Measurements from ENCODE around the gene GTF2IRD2.
"Not testable (repeated sequence)": the region's sequence is repeated elsewhere in the genome, so short reads cannot be mapped to it uniquely, and the experiment has no call there.

The GTF2IRD2 gene

DNA sequence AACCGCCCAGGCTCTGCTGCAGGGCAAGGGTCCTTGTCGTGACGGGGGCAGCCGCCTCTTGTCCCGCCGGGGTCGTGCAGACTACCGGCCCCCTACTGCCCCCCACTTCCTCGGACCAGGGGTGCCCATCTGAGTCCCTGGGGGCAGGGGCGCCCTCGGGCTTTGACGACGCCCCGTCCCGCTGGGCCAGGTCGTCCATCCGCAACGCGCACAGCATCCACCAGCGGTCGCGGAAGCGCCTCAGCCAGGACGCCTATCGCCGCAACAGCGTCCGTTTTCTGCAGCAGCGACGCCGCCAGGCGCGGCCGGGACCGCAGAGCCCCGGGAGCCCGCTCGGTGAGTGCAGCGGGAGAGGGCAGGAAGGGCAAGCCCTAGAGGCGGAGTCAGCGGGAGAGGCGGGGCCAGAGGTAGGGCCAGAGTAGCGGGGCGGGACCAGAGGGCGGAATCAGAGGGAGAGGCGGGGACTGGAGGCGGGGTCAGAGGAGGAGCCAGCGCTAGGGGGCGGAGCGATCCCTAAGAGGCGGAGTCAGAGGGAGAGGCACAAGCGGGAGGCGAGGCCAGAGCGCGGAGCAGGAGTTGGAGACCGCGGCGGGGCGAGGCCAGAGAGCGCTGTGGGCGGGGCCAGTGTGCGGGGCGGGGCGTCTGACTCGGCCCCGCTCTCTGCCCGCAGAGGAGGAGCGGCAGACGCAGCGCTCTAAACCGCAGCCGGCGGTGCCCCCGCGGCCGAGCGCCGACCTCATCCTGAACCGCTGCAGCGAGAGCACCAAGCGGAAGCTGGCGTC is 62.8 kb downstream of the GTF2IRD2 start:
- DNase-seq (ENCODE audit: low read depth), result peak; percentile 73

DNA sequence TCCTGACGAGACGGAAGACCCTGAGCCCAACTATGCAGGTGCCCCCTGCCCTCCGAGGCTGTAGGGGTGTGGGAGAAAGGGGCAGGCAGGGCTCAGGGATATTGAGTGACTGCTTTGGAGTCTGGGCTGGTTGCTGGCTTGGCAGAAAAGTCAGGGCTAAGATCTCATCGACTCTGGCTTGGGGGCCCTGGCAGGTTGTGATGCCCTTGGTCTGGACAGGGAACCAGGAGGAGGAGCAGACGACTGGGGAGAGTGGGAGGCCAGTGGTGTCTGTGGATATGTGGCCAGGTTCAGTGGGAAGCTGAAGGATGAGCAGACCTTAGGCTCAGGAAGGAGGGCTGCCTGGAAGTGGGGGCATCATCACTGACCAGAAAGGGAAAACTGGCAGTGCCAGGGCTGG is 67.8 kb downstream of the GTF2IRD2 start:
- DNase-seq (ENCODE audit: low read depth), result not testable (repeated sequence)

DNA sequence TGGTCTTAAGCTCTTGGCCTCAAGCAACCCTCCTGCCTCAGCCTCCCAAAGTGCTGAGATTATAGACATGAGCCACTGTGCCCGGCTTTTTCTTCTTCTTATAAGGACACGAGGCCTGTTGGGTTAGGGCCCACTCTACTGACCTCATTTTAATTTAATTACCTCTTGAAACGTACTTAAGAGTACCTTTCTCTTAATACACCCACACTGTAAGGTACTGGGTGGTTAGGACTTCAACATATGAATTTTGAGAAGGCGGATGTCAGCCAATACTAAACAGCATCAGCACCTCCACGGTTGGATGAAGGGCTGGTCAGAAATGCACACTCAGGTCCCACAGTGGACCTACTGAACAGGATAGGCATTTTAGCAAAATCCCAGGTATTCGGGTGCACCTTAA is 69.7 kb downstream of the GTF2IRD2 start:
- not testable (repeated sequence) for DNase-seq (ENCODE audit: low read depth)

DNA sequence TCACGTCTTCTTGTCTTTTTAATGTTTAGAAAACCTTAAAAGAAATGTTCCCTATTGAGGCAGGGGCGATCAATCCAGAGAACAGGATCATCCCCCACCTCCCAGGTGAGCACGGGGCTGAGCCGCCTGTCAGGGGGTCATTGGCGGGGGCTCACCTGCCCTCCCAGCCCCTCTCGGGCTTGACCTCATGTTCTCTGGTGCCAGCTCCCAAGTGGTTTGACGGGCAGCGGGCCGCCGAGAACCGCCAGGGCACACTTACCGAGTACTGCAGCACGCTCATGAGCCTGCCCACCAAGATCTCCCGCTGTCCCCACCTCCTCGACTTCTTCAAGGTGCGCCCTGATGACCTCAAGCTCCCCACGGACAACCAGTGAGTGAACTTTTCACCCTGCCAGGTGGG is 72.4 kb downstream of the GTF2IRD2 start:
- not testable (repeated sequence) for DNase-seq (ENCODE audit: low read depth)

DNA sequence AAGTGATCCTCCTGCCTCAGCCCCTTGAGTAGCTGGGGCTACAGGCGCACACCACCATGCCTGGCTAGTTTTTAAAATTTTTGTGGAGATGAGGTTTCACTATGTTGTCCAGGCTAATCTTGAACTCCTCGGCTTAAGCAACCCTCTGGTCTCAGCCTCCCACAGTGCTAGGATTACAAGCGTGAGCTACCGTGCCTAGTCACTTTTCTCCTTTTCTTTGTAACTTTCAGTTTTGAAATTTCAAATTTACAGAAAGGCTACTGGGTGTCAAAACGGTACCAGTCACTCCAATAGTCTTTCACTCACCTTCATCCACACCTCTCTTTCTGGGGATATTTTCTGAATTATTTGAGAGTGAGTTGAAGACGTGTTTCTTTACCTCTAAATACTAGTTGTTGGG is 76.3 kb downstream of the GTF2IRD2 start:
- DNase-seq (ENCODE audit: low read depth), result not testable (repeated sequence)

DNA sequence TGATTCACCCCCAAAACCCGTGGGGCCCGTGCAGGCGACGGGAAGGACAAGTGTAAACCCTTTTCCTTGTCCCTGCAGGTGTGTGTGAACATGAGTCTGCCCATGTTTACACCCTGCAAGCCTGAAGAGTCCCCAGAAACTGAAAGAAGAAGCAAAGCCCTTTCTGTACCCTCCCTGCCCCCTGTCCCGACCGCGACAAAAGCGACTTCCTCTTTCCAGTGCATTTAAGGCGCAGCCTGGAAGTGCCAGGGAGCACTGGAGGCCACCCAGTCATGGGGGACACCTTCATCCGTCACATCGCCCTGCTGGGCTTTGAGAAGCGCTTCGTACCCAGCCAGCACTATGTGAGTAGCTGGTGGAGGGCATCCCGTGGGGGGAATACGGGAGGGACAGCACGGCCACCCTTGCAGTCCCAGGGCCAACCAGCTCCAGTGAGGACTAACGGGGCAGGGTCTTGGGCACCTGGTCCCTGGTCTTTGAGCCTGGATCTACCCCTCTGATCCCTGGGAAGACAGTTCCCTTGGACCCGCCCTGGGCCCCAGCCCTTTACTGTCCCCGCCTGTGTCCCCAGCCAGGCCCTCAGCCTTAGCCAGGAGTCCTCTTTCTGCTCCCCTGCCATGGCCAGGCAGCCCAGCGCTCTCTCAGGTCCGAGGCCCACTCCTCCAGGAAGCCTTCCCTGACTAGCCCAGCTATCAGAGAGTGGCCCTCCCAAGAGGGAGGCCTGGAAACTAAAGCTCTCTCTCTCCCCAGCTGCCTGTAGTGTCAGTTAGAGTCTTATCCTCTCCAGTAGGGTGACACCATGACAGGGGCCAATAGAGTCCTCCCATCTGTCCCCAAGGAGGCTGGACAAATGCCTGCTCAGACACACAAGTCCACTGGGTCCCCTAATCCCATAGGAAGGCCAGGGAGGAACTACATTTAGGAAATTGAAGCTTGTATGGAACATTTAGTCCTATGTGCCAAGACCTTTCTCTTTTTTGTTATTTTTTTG is 77.3 kb downstream of the GTF2IRD2 start, which contains the start of gene NCF1:
Gene NCF1 (plus strand): TSS at position 252 of the 991 bp plus-strand sequence. CDS start 21 bp downstream, at position 273.
- DNase-seq (ENCODE audit: low read depth), result not testable (repeated sequence)

DNA sequence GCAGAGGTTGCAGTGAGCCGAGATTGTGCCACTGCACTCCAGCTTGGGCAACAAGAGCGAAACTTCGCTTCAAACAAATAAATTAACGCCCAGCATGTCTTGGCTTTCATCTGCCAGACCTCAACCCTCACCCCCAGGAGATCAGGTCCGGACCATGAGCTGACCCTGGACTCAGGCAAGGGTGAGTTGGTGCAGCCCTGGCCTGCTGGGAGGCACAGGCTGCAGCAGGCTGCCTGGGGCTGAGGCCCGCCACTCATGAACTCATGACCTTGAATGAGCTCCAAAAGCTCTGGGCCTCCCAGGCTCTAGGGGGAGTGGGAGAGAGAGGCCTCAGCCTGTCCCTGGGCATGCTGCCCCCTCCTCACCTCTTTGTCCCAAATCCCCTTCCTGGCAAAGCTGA is 79.3 kb downstream of the GTF2IRD2 start:
- DNase-seq (ENCODE audit: low read depth), result not testable (repeated sequence)

DNA sequence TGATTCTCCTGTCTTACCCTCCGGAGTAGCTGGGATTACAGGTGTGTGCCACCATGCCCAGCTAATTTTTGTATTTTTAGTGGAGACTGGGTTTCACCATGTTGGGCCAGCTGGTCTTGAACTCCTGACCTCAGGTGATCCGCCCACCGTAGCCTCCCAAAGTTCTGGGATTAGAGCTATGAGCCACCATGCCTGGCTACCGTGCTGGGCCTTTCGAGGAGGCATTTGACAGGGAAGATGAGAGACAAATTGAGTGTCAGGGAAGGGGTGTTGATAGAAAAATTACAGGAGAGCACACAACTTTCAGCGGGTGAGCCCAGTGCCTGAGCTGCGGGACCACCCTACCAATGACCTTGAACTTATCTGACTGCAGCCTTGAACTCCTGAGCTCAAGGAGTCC is 81.3 kb downstream of the GTF2IRD2 start:
- not testable (repeated sequence) for DNase-seq (ENCODE audit: low read depth)

DNA sequence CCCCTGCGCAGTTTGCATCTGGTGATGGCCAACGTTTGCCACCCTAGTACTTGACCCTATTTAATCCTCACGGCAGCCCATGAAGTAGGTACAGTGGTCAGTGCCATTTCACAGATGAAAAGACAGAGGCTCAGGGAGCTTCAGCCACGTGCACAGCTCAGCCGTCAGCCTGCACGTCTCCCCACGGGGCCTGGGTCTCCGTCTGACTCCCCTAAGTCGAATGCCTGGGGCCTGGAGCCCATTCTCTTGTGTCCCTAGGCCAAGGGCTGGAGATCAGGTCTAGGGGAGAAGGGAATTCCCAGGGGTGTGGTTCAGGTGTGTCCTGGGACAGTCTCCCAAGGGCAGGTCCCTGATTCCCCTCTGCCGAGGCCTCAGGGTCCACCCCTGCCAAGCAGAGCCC is 84.4 kb downstream of the GTF2IRD2 start:
- DNase-seq (ENCODE audit: low read depth), result not testable (repeated sequence)

DNA sequence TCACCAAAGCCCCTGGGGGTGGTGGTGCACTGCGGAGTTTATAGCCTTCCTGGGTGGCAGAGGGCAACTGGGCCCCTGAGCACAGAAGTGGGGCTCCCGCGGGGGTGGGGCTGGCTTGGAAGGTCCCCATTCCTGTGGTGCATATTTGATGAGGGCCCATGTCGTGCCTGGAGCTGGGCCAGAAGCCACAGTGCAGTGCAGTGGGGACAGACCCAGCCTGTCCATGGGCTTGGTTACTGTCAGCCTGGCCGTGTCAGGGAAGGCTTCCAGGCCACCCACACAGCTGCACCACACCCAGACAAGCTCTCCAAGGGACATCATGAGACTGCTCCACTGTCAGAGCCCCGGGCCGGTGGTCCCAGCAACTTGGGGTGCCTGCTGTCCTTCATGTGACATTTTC is 84.9 kb downstream of the GTF2IRD2 start:
- not testable (repeated sequence) for DNase-seq (ENCODE audit: low read depth)

DNA sequence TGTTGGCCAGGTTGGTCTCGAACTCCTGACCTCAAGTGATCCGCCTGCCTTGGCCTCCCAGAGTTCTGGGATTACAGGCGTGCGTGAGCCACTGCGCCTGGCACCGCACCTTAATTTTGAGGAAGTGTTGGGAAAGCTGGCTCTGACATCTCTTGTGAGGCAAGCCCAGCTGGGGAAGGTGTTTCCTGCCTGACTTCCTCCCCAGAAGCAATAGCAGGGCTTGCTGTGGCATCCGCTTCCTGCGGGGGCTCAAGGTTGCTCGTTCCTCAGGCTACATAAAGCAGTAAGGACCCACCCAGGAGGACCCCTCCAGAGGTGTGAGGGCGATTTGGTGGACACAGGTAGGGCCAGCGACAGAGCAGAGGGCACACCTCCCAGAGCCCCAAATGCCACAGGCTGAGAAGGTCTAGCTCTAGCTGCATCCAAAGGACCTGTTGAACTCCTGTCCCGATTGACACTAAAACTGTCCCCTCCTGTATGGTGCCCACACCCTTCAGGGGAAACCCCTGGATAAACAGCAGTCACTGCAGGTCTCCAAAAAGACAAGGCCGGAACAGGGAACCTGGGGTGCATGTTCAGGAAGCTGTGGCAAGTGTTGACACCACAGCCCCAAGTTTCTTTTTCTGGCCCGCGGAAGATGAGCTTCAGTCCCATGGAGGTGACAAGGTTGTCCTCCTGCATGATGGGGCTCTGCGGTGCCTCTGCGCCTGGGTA is 86.0 kb downstream of the GTF2IRD2 start:
- DNase-seq (ENCODE audit: low read depth), result not testable (repeated sequence)

DNA sequence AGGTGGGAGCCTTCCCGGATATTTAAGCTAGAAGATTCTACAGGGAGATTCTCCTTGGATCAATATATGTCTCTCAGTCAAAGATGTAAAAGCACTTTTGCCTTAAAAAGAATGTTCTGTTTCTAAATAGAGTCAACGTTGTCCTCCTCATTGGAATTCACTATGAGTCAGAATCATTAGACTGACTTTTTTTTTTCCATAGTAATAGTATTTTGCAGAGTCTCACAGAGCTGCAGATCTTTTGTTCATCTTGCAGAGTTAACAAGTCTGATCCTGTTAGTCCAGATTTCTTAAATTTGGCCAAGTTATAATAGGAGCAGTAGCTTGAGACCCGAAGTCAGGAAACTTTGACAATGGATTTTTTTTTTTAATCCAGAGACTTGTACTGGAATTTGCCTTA is 92.4 kb downstream of the GTF2IRD2 start:
- not testable (repeated sequence) for DNase-seq (ENCODE audit: low read depth)

DNA sequence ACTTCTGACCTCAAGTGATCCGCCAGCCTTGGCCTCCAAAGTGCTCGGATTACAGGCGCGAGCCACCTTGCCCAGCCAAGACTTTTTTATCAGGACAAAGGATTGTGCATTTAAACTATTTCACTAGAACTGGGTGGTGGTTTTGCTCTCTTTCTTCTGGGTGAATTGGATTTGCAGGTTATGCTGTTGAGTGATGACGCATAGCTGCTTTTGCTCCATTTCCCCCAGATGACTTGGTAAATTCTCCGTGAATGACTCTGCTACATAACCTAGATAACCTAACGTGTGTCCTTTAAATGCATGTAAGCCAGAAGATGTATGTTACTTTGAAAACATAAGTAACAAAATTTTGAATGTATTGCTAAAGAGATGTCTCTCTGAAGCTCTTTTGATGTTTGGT is 93.1 kb downstream of the GTF2IRD2 start:
- DNase-seq (ENCODE audit: low read depth), result not testable (repeated sequence)

DNA sequence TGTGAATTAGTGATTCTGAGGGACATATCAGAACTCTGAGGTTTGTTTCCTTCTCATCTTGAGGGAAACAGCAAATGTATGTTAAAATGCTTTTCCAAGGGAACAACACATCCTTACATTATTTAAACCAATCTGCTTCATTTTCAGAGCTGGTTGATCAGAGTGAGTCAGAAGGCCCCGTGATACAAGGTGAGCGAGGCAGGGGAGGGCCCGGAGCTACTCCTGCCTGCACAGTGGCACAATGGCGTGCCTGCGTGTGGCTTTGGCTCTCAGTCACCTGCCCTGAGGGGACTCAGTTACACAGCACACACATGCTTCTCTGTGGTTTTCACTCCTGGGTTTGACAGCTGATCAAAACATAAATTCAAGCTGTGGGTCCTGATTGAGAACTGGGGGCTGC is 94.7 kb downstream of the GTF2IRD2 start:
- DNase-seq (ENCODE audit: low read depth), result not testable (repeated sequence)

DNA sequence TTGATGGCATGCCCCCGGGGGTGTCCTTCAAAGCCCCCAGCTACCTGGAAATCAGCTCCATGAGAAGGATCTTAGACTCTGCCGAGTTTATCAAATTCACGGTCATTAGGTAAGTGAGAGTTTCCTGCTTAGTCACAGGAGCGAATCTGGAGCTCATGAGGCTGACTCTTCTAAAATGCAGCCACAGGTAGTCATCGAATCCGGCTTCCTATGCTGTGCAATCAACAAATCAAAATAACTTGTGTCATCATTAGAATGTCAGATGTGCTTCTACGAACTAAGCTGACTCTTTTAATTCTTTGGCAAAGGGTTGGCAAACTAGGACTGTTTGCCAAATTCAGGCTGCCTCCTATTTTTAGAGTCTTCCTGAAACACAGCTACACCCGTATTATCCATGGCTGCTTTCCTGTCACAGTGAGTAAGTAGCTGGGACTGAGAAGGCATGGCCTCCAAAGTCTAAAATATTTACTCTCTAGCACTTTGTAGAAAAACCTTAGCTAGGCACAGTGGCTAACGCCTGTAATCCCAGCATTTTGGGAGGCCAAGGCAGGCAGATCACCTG is 97.4 kb downstream of the GTF2IRD2 start:
- not testable (repeated sequence) for DNase-seq (ENCODE audit: low read depth)
